NT2/D1 (cell line): ENCODE data around the gene FAM219B.

Experiments used
- SUZ12 ChIP-seq: IDR thresholded peaks from 2 replicates; pipeline ENCODE4 v1.6.1; 2011; ENCODE audit not compliant: insufficient read length, insufficient read depth; ENCODE audit errors: extremely low read depth
- YY1 ChIP-seq: IDR thresholded peaks from 2 replicates; pipeline ENCODE4 v1.6.1; 2011; ENCODE audit not compliant: insufficient read length, insufficient read depth
- ZNF274 ChIP-seq: IDR thresholded peaks from 2 replicates; pipeline ENCODE4 v1.6.1; 2011; ENCODE audit warnings: mild to moderate bottlenecking, low read depth, low read length

DNA sequence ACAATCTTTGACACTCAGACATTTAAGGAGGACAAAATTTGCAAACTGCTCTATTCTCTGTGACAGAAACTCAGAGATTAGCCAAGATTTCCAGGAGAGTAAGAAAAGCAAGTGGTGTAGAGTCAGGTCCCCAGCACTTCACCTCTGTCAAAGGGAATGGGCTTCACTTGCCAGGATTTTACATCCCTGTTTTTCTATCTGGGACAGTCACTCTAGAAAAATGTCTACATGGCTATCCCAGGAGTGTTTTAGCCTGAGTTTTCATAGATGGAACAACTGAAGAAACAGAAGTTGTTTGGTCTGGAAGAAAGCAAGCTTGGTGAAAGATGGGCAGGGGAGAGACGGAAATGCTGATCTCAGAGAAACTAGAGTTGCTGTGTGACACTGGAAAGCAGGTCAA lies 3.0 kb downstream of the FAM219B start:
- TF ChIP-seq SUZ12, result no peak
- TF ChIP-seq ZNF274, result no peak
- no peak for TF ChIP-seq YY1
